Activated T-helper 2 cell treated with anti-CD3 and anti-CD28 coated beads, Interferon-gamma antibody, Interleukin-2, Interleukin-4, amounts not matched to agents 10 μg/mL and 5 μg/mL and 100 μg/mL, durations not matched to agents 14 hours and 24 hours and 36 hours (primary cell): ENCODE data around the gene C19orf53. TPM values are rescaled to one million over a fixed set of nuclear protein-coding genes. Genes with fewer than 3 reads are reported as not detected.

Experiments
- DNase-seq: peaks from one replicate; pipeline ENCODE4 v3.0.0; 2021; ENCODE audit warnings: low spot score
- H3K27ac Mint-ChIP-seq: one replicate; pipeline ENCODE4 v1.8.0; 2021; ENCODE audit warnings: mixed read lengths
- H3K27me3 Mint-ChIP-seq: one replicate; pipeline ENCODE4 v1.8.0; 2021; ENCODE audit warnings: low read depth, mixed read lengths
- H3K36me3 Mint-ChIP-seq: one replicate; pipeline ENCODE4 v1.8.0; 2021; ENCODE audit warnings: low read depth, mixed read lengths
- H3K4me1 Mint-ChIP-seq: one replicate; pipeline ENCODE4 v1.8.0; 2021; ENCODE audit warnings: low read depth, mixed read lengths
- H3K4me3 Mint-ChIP-seq: one replicate; pipeline ENCODE4 v1.8.0; 2021; ENCODE audit warnings: low read depth, mild to moderate bottlenecking, moderate library complexity, mixed read lengths
- H3K9me3 Mint-ChIP-seq: one replicate; pipeline ENCODE4 v1.8.0; 2021; ENCODE audit warnings: mixed read lengths
- intact Hi-C: fragments of 100-400 bp; cut with micrococcal nuclease; formaldehyde crosslinking; loops from one replicate; pipeline ENCODE4 v1.15.1; 2023
- total RNA-seq: library from RNA; stranded (reverse); gene quantifications from 2 replicates; pipeline ENCODE4 v1.2.3, GENCODE V29; 2022

The C19orf53 gene
- total RNA-seq, 1 donor from 2014 or later: 137 TPM

- H3K27ac Mint-ChIP-seq: no peak overlapping the region
- no peaks in the 10 kb centered on the region for H3K9me3 Mint-ChIP-seq
- intact Hi-C loops: no loop called here
- no peaks in the 10 kb centered on the region for H3K27me3 Mint-ChIP-seq
- no peak overlapping the region for H3K4me3 Mint-ChIP-seq
- no peak for DNase-seq
- H3K36me3 Mint-ChIP-seq: peaks cover 9% of the 10 kb centered on the region
- no peaks in the 10 kb centered on the region for H3K4me1 Mint-ChIP-seq
Observed at GRCh38 chr19:13807421-13808021, 33.3 kb downstream of the C19orf53 start.

- no peak overlapping the region for H3K27ac Mint-ChIP-seq
- no peaks in the 10 kb centered on the region for H3K27me3 Mint-ChIP-seq
- intact Hi-C loops: no loop called here
- DNase-seq: no peak
- H3K4me1 Mint-ChIP-seq: no peaks in the 10 kb centered on the region
- peaks cover 17% of the 10 kb centered on the region for H3K36me3 Mint-ChIP-seq
- no peak overlapping the region for H3K4me3 Mint-ChIP-seq
- H3K9me3 Mint-ChIP-seq: no peaks in the 10 kb centered on the region
Observed at GRCh38 chr19:13808856-13809255, 34.6 kb downstream of the C19orf53 start.

- H3K9me3 Mint-ChIP-seq: no peaks in the 10 kb centered on the region
- H3K4me1 Mint-ChIP-seq: no peaks in the 10 kb centered on the region
- H3K4me3 Mint-ChIP-seq: no peak overlapping the region
Observed at GRCh38 chr19:13812544-13812943, 38.3 kb downstream of the C19orf53 start.

GRCh38 chr19:13813147-13813546 lies 38.9 kb downstream of the C19orf53 start:
- Mint-ChIP-seq H3K4me3 (no peak overlapping the region), H3K4me1 (no peaks in the 10 kb centered on the region), H3K36me3 (peaks cover 12% of the 10 kb centered on the region), H3K27me3 (no peaks in the 10 kb centered on the region), H3K27ac (no peak overlapping the region), H3K9me3 (no peaks in the 10 kb centered on the region)
- no peak for DNase-seq
- intact Hi-C loops: no loop called here

More at GRCh38 chr19:13812544-13812943, 38.3 kb downstream of the C19orf53 start:
- no peak for DNase-seq
- Mint-ChIP-seq H3K27me3 (no peaks in the 10 kb centered on the region), H3K27ac (no peak overlapping the region), H3K36me3 (peaks cover 12% of the 10 kb centered on the region)
- intact Hi-C loops: no loop called here

GRCh38 chr19:13814550-13814949 lies 40.3 kb downstream of the C19orf53 start:
- H3K36me3 Mint-ChIP-seq: peaks cover 12% of the 10 kb centered on the region
- no peak overlapping the region for H3K4me3 Mint-ChIP-seq
- no peak overlapping the region for H3K27ac Mint-ChIP-seq
- H3K4me1 Mint-ChIP-seq: no peaks in the 10 kb centered on the region
- no peaks in the 10 kb centered on the region for H3K27me3 Mint-ChIP-seq
- intact Hi-C loops: no loop called here
- DNase-seq: no peak
- H3K9me3 Mint-ChIP-seq: no peaks in the 10 kb centered on the region

- Mint-ChIP-seq H3K36me3 (peaks cover 15% of the 10 kb centered on the region), H3K4me1 (no peaks in the 10 kb centered on the region), H3K27ac (no peak overlapping the region), H3K9me3 (no peaks in the 10 kb centered on the region), H3K27me3 (no peaks in the 10 kb centered on the region), H3K4me3 (no peak overlapping the region)
- intact Hi-C loops: no loop called here
- DNase-seq: no peak
Observed at GRCh38 chr19:13817018-13817614, 42.9 kb downstream of the C19orf53 start.

GRCh38 chr19:13817615-13818371 lies 43.5 kb downstream of the C19orf53 start:
- Mint-ChIP-seq H3K27ac (no peak overlapping the region), H3K4me1 (no peaks in the 10 kb centered on the region), H3K27me3 (no peaks in the 10 kb centered on the region), H3K36me3 (peaks cover 15% of the 10 kb centered on the region), H3K9me3 (no peaks in the 10 kb centered on the region), H3K4me3 (peak overlapping the region; percentile 21)
- DNase-seq: no peak
- intact Hi-C loops: no loop called here

- intact Hi-C loops: no loop called here
- DNase-seq: no peak
- H3K4me3 Mint-ChIP-seq: no peak overlapping the region
- no peak overlapping the region for H3K27ac Mint-ChIP-seq
- H3K4me1 Mint-ChIP-seq: no peaks in the 10 kb centered on the region
- H3K36me3 Mint-ChIP-seq: peaks cover 5% of the 10 kb centered on the region
- no peaks in the 10 kb centered on the region for H3K9me3 Mint-ChIP-seq
- H3K27me3 Mint-ChIP-seq: no peaks in the 10 kb centered on the region
Observed at GRCh38 chr19:13819238-13819637, 45.0 kb downstream of the C19orf53 start.

- intact Hi-C loops: no loop called here
- Mint-ChIP-seq H3K27ac (no peak overlapping the region), H3K9me3 (no peaks in the 10 kb centered on the region), H3K4me1 (no peaks in the 10 kb centered on the region), H3K27me3 (no peaks in the 10 kb centered on the region), H3K36me3 (peaks cover 8% of the 10 kb centered on the region), H3K4me3 (no peak overlapping the region)
- no peak for DNase-seq
Observed at GRCh38 chr19:13821292-13821691, 47.0 kb downstream of the C19orf53 start.

GRCh38 chr19:13823256-13823655 lies 49.0 kb downstream of the C19orf53 start:
- Mint-ChIP-seq H3K4me1 (no peaks in the 10 kb centered on the region), H3K27me3 (no peaks in the 10 kb centered on the region), H3K36me3 (peaks cover 8% of the 10 kb centered on the region), H3K4me3 (no peak overlapping the region), H3K27ac (no peak overlapping the region), H3K9me3 (no peaks in the 10 kb centered on the region)
- intact Hi-C loops: no loop called here
- DNase-seq: no peak

- no peaks in the 10 kb centered on the region for H3K27me3 Mint-ChIP-seq
- H3K27ac Mint-ChIP-seq: no peak overlapping the region
- DNase-seq: no peak
- H3K36me3 Mint-ChIP-seq: peaks cover 10% of the 10 kb centered on the region
- H3K4me3 Mint-ChIP-seq: no peak overlapping the region
- no peaks in the 10 kb centered on the region for H3K9me3 Mint-ChIP-seq
- intact Hi-C loops: no loop called here
- no peaks in the 10 kb centered on the region for H3K4me1 Mint-ChIP-seq
Observed at GRCh38 chr19:13823901-13824300, 49.6 kb downstream of the C19orf53 start.

- H3K4me1 Mint-ChIP-seq: no peaks in the 10 kb centered on the region
- intact Hi-C loops: no loop called here
- H3K36me3 Mint-ChIP-seq: peaks cover 12% of the 10 kb centered on the region
- no peaks in the 10 kb centered on the region for H3K27me3 Mint-ChIP-seq
- no peaks in the 10 kb centered on the region for H3K9me3 Mint-ChIP-seq
- no peak for DNase-seq
- no peak overlapping the region for H3K4me3 Mint-ChIP-seq
- no peak overlapping the region for H3K27ac Mint-ChIP-seq
Observed at GRCh38 chr19:13824703-13825102, 50.4 kb downstream of the C19orf53 start.
